ENCODE data around the gene PPP1R14C.

Gene PPP1R14C

GRCh38 chr6:150172929-150173328 lies 30.1 kb downstream of the PPP1R14C start:
- Histone ChIP-seq H3K27me3 (ENCODE audit: control insufficient read depth in 3 of 3, insufficient read depth in 3 of 3, low read depth in 1 of 3, low read length in 3 of 3) (no peaks in the 10 kb centered on the region), H3K9ac (ENCODE audit: low read depth, low read length, poor library complexity) (no peak overlapping the region), H4K91ac (ENCODE audit: low read depth, low read length, poor library complexity) (no peak overlapping the region), H3K14ac (ENCODE audit: low read length) (no peak overlapping the region), H3K79me1 (ENCODE audit: low read depth, low read length) (no peaks in the 10 kb centered on the region), H2BK15ac (ENCODE audit: low read length) (no peak overlapping the region), H2BK12ac (ENCODE audit: low read length) (no peak overlapping the region), H2AK5ac (ENCODE audit: low read depth, low read length) (no peak overlapping the region), H3K18ac (ENCODE audit: low read length) (no peak overlapping the region), H3K23ac (ENCODE audit: low read depth, low read length, poor library complexity) (no peak overlapping the region), H4K8ac (ENCODE audit: low read depth, low read length) (no peak overlapping the region), H2BK5ac (ENCODE audit: low read length) (no peak overlapping the region), H3K4me3 (ENCODE audit: low read length in 2 of 2) (no peak overlapping the region), H2AFZ (ENCODE audit: low read length) (no peak overlapping the region), H3K4ac (ENCODE audit: low read length) (no peak overlapping the region), H3K4me2 (ENCODE audit: insufficient read depth, low read length, poor library complexity, severe bottlenecking) (no peak overlapping the region), H3K27ac (replicated peaks; ENCODE audit: low read length) (no peak overlapping the region), H3K36me3 (replicated peaks in 1 of 2; ENCODE audit: control insufficient read depth in 2 of 2, insufficient read depth in 2 of 2, low read length in 2 of 2) (no peaks in the 10 kb centered on the region), H3K9me3 (replicated peaks in 1 of 2; ENCODE audit: control insufficient read depth in 2 of 2, insufficient read depth in 1 of 2, low read depth in 1 of 2, low read length in 2 of 2) (no peaks in the 10 kb centered on the region), H2BK120ac (ENCODE audit: low read depth, low read length) (no peak overlapping the region), H3K4me1 (ENCODE audit: control insufficient read depth in 2 of 2, insufficient read depth in 1 of 2, low read depth in 1 of 2, low read length in 2 of 2) (peaks cover 4 to 26% of the 10 kb centered on the region in 2 donors)
- WGBS, 2 donors (ENCODE audit: extremely low coverage in 2 of 2, insufficient read length in 2 of 2, insufficient replicate concordance in 1 of 2) = no CpG with 5 or more reads among the region's 2 CpGs
- no peak for DNase-seq (ENCODE audit: low spot score)

DNA sequence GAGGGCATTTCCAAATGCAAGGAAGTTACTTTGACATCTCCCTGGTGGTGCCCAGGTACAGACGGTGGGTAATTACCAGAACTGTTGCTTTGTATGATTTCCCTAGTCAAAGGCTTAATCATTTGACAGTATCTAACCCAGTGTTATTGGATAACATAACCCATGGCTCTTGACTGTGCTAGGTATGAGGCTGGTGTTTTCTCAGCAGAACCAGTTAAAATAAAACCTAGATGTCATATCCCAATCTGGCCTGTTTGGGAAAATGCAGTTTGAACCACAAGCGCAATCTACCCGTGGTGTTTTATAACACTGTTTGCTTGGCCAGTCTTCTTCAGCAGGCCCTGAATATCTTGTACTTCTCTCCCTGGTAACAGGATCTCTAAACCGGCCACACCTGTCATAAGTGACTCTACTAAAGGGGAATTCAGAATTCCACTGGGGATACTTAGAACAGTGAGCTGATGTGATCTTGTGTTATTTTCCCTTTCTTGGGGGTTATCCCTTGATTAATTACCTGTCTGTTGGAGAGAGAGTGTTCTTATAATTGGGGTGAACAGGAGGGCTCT lies 32.8 kb downstream of the PPP1R14C start:
- Histone ChIP-seq H2AK5ac (ENCODE audit: low read depth, low read length) (no peak overlapping the region), H3K27ac (replicated peaks; ENCODE audit: low read length) (no peak overlapping the region)

GRCh38 chr6:150176152-150176551 lies 33.3 kb downstream of the PPP1R14C start:
- H2BK15ac ChIP-seq (ENCODE audit: low read length) = no peak overlapping the region
- no peak overlapping the region for H4K91ac ChIP-seq (ENCODE audit: low read depth, low read length, poor library complexity)
- H2AK5ac ChIP-seq (ENCODE audit: low read depth, low read length) = no peak overlapping the region
- DNase-seq (ENCODE audit: low spot score) = no peak
- no peak overlapping the region for H3K9ac ChIP-seq (ENCODE audit: low read depth, low read length, poor library complexity)
- H3K4me2 ChIP-seq (ENCODE audit: insufficient read depth, low read length, poor library complexity, severe bottlenecking) = no peak overlapping the region
- H3K9me3 ChIP-seq (replicated peaks in 1 of 2; ENCODE audit: control insufficient read depth in 2 of 2, insufficient read depth in 1 of 2, low read depth in 1 of 2, low read length in 2 of 2) = no peaks in the 10 kb centered on the region
- H3K36me3 ChIP-seq (replicated peaks in 1 of 2; ENCODE audit: control insufficient read depth in 2 of 2, insufficient read depth in 2 of 2, low read length in 2 of 2) = no peaks in the 10 kb centered on the region
- H2BK12ac ChIP-seq (ENCODE audit: low read length) = no peak overlapping the region
- no peak overlapping the region for H2BK120ac ChIP-seq (ENCODE audit: low read depth, low read length)
- H2AFZ ChIP-seq (ENCODE audit: low read length) = no peak overlapping the region
- peak overlapping the region; percentile 33 for H3K18ac ChIP-seq (ENCODE audit: low read length)
- no peaks in the 10 kb centered on the region for H3K79me1 ChIP-seq (ENCODE audit: low read depth, low read length)
- H2BK5ac ChIP-seq (ENCODE audit: low read length) = no peak overlapping the region
- no peak overlapping the region for H4K8ac ChIP-seq (ENCODE audit: low read depth, low read length)
- no peak overlapping the region for H3K14ac ChIP-seq (ENCODE audit: low read length)
- no peak overlapping the region for H3K27ac ChIP-seq (replicated peaks; ENCODE audit: low read length)
- no CpG with 5 or more reads among the region's 8 CpGs for WGBS, 2 donors (ENCODE audit: extremely low coverage in 2 of 2, insufficient read length in 2 of 2, insufficient replicate concordance in 1 of 2)
- no peak overlapping the region for H3K23ac ChIP-seq (ENCODE audit: low read depth, low read length, poor library complexity)
- H3K4me1 ChIP-seq (ENCODE audit: control insufficient read depth in 2 of 2, insufficient read depth in 1 of 2, low read depth in 1 of 2, low read length in 2 of 2) = peaks cover 4 to 27% of the 10 kb centered on the region in 2 donors
- no peak overlapping the region for H3K4me3 ChIP-seq (ENCODE audit: low read length in 2 of 2)
- H3K4ac ChIP-seq (ENCODE audit: low read length) = no peak overlapping the region
- H3K27me3 ChIP-seq (ENCODE audit: control insufficient read depth in 3 of 3, insufficient read depth in 3 of 3, low read depth in 1 of 3, low read length in 3 of 3) = no peaks in the 10 kb centered on the region

More for the DNA sequence above, 32.8 kb downstream of the PPP1R14C start:
- H3K36me3 ChIP-seq (replicated peaks in 1 of 2; ENCODE audit: control insufficient read depth in 2 of 2, insufficient read depth in 2 of 2, low read length in 2 of 2) = no peaks in the 10 kb centered on the region
- H3K4me1 ChIP-seq (ENCODE audit: control insufficient read depth in 2 of 2, insufficient read depth in 1 of 2, low read depth in 1 of 2, low read length in 2 of 2) = peaks cover 6 to 31% of the 10 kb centered on the region in 2 donors
- no peak overlapping the region for H3K9ac ChIP-seq (ENCODE audit: low read depth, low read length, poor library complexity)
- H3K14ac ChIP-seq (ENCODE audit: low read length) = no peak overlapping the region
- H3K18ac ChIP-seq (ENCODE audit: low read length) = no peak overlapping the region
- DNase-seq (ENCODE audit: low spot score) = no peak
- no peak overlapping the region for H2BK12ac ChIP-seq (ENCODE audit: low read length)
- H2BK5ac ChIP-seq (ENCODE audit: low read length) = no peak overlapping the region
- H3K23ac ChIP-seq (ENCODE audit: low read depth, low read length, poor library complexity) = no peak overlapping the region
- no peak overlapping the region for H2BK120ac ChIP-seq (ENCODE audit: low read depth, low read length)
- no peak overlapping the region for H2BK15ac ChIP-seq (ENCODE audit: low read length)
- no peak overlapping the region for H2AFZ ChIP-seq (ENCODE audit: low read length)
- H4K91ac ChIP-seq (ENCODE audit: low read depth, low read length, poor library complexity) = no peak overlapping the region
- H3K79me1 ChIP-seq (ENCODE audit: low read depth, low read length) = no peaks in the 10 kb centered on the region
- no peak overlapping the region for H3K4ac ChIP-seq (ENCODE audit: low read length)
- no CpG with 5 or more reads among the region's 4 CpGs for WGBS, 2 donors (ENCODE audit: extremely low coverage in 2 of 2, insufficient read length in 2 of 2, insufficient replicate concordance in 1 of 2)
- H4K8ac ChIP-seq (ENCODE audit: low read depth, low read length) = no peak overlapping the region
- no peaks in the 10 kb centered on the region for H3K27me3 ChIP-seq (ENCODE audit: control insufficient read depth in 3 of 3, insufficient read depth in 3 of 3, low read depth in 1 of 3, low read length in 3 of 3)
- H3K9me3 ChIP-seq (replicated peaks in 1 of 2; ENCODE audit: control insufficient read depth in 2 of 2, insufficient read depth in 1 of 2, low read depth in 1 of 2, low read length in 2 of 2) = no peaks in the 10 kb centered on the region
- H3K4me2 ChIP-seq (ENCODE audit: insufficient read depth, low read length, poor library complexity, severe bottlenecking) = no peak overlapping the region
- H3K4me3 ChIP-seq (ENCODE audit: low read length in 2 of 2) = no peak overlapping the region

GRCh38 chr6:150176659-150177058 lies 33.8 kb downstream of the PPP1R14C start:
- no peak overlapping the region for H4K8ac ChIP-seq (ENCODE audit: low read depth, low read length)
- no peak overlapping the region for H3K4me3 ChIP-seq (ENCODE audit: low read length in 2 of 2)
- peaks cover 3 to 23% of the 10 kb centered on the region in 2 donors for H3K4me1 ChIP-seq (ENCODE audit: control insufficient read depth in 2 of 2, insufficient read depth in 1 of 2, low read depth in 1 of 2, low read length in 2 of 2)
- no peak overlapping the region for H2BK5ac ChIP-seq (ENCODE audit: low read length)
- no peaks in the 10 kb centered on the region for H3K27me3 ChIP-seq (ENCODE audit: control insufficient read depth in 3 of 3, insufficient read depth in 3 of 3, low read depth in 1 of 3, low read length in 3 of 3)
- no peak overlapping the region for H3K14ac ChIP-seq (ENCODE audit: low read length)
- H2BK15ac ChIP-seq (ENCODE audit: low read length) = no peak overlapping the region
- H3K36me3 ChIP-seq (replicated peaks in 1 of 2; ENCODE audit: control insufficient read depth in 2 of 2, insufficient read depth in 2 of 2, low read length in 2 of 2) = no peaks in the 10 kb centered on the region
- H4K91ac ChIP-seq (ENCODE audit: low read depth, low read length, poor library complexity) = no peak overlapping the region
- H2AK5ac ChIP-seq (ENCODE audit: low read depth, low read length) = no peak overlapping the region
- H3K27ac ChIP-seq (replicated peaks; ENCODE audit: low read length) = no peak overlapping the region
- no peak overlapping the region for H3K4me2 ChIP-seq (ENCODE audit: insufficient read depth, low read length, poor library complexity, severe bottlenecking)
- H3K9me3 ChIP-seq (replicated peaks in 1 of 2; ENCODE audit: control insufficient read depth in 2 of 2, insufficient read depth in 1 of 2, low read depth in 1 of 2, low read length in 2 of 2) = no peaks in the 10 kb centered on the region
- H3K18ac ChIP-seq (ENCODE audit: low read length) = peak overlapping the region; percentile 21
- H3K79me1 ChIP-seq (ENCODE audit: low read depth, low read length) = no peaks in the 10 kb centered on the region
- no peak overlapping the region for H3K4ac ChIP-seq (ENCODE audit: low read length)
- DNase-seq (ENCODE audit: low spot score) = no peak
- peak overlapping the region; percentile 76 for H3K23ac ChIP-seq (ENCODE audit: low read depth, low read length, poor library complexity)
- H2BK120ac ChIP-seq (ENCODE audit: low read depth, low read length) = no peak overlapping the region
- no peak overlapping the region for H2AFZ ChIP-seq (ENCODE audit: low read length)
- WGBS, 2 donors (ENCODE audit: extremely low coverage in 2 of 2, insufficient read length in 2 of 2, insufficient replicate concordance in 1 of 2) = no CpG with 5 or more reads among the region's 8 CpGs
- no peak overlapping the region for H2BK12ac ChIP-seq (ENCODE audit: low read length)
- no peak overlapping the region for H3K9ac ChIP-seq (ENCODE audit: low read depth, low read length, poor library complexity)
